HepG2 (cell line): ENCODE measurements around the gene KCNK6. TPM values are rescaled to one million over a fixed set of nuclear protein-coding genes. Genes with fewer than 3 reads are reported as not detected.

Source experiments
- ATAC-seq: fragments of 200-7000 bp; cut with Tn5 transposase; 3 replicates; pipeline ENCODE4 v1.9.1; 2020; ENCODE audit warnings: mild to moderate bottlenecking, moderate library complexity
- BruUV-seq: library from RNA; stranded (reverse); fragments of 400-500 nt; replicated peaks from 2 replicates; lab custom pipeline; 2021; lab: Mats Ljungman, UMichigan
- CTCF ChIA-PET: fragments of 300-600 bp; formaldehyde crosslinking; extraction: SDS; loops from one replicate; lab custom pipeline; 2021; ENCODE audit warnings: low total read pairs, inconsistent platforms, low intra/inter-chr PET ratio; lab: Yijun Ruan, JAX
- POLR2A ChIA-PET: fragments of 350-600 bp; sonication (Branson Sonifier 250); formaldehyde crosslinking; loops from one replicate; lab custom pipeline; 2020; ENCODE audit warnings: antibody characterized with exemption, inconsistent platforms; lab: Yijun Ruan, JAX
- DNase-seq: peaks from one replicate; pipeline ENCODE4 v3.0.0-alpha.2; 2015; ENCODE audit warnings: low spot score
- FAIRE-seq: peaks from 3 replicates; lab custom pipeline; 2011; peaks lifted over from hg19 to GRCh38; lab: Jason Lieb, UNC
- H2AFZ ChIP-seq: one replicate; pipeline ENCODE4 v1.6.1; 2011; ENCODE audit warnings: low read length, inconsistent platforms
- H3K27ac ChIP-seq: fragments of 300-600 bp; 3 replicates; pipeline ENCODE4 v1.8.0; 2011; ENCODE audit warnings: mixed run types, mild to moderate bottlenecking, mixed read lengths, low read length, inconsistent platforms; ENCODE audit not compliant: insufficient read depth; ENCODE audit errors: extremely low read length
- H3K27me3 ChIP-seq, 2 experiments: fragments of 200-600 bp in 1 of 2; 2 replicates in 1 of 2; 3 replicates in 1 of 2; pipeline versions ENCODE4 v1.6.0 to v1.8.0; 2011; ENCODE audit warnings: low read length in 2 of 2, mild to moderate bottlenecking in 2 of 2, moderate library complexity in 2 of 2, inconsistent platforms in 1 of 2; ENCODE audit not compliant: insufficient read depth in 2 of 2, control insufficient read depth in 1 of 2
- H3K36me3 ChIP-seq, 2 experiments: fragments of 200-600 bp in 1 of 2; replicated peaks in 1 of 2; 2 replicates in 1 of 2; 3 replicates in 1 of 2; pipeline versions ENCODE4 v1.5.1 to v1.8.0; 2011; ENCODE audit warnings: low read length in 2 of 2, inconsistent platforms in 1 of 2; ENCODE audit not compliant: insufficient read depth in 2 of 2, control insufficient read depth in 1 of 2
- H3K4me1 ChIP-seq: 2 replicates; pipeline ENCODE4 v1.5.1; 2012; ENCODE audit warnings: low read length, inconsistent platforms; ENCODE audit not compliant: insufficient read depth
- H3K4me2 ChIP-seq: 2 replicates; pipeline ENCODE4 v1.6.0; 2011; ENCODE audit warnings: low read depth, low read length, inconsistent platforms
- H3K4me3 ChIP-seq, 3 experiments: fragments of 200-600 bp in 1 of 3; sonication (generic), shearing (Covaris generic) in 1 of 3; replicated peaks in 1 of 3; 2 replicates each; pipeline ENCODE4 v1.5.1; 2011 to 2016; ENCODE audit warnings: low read length in 3 of 3, inconsistent platforms in 2 of 3, low read depth in 2 of 3, mild to moderate bottlenecking in 2 of 3, control low read depth in 1 of 3, mixed read lengths in 1 of 3; ENCODE audit not compliant: insufficient read depth in 1 of 3
- H3K79me2 ChIP-seq: one replicate; pipeline ENCODE4 v1.6.1; 2011; ENCODE audit warnings: low read length, inconsistent platforms; ENCODE audit not compliant: insufficient read depth
- H3K9ac ChIP-seq: 2 replicates; pipeline ENCODE4 v1.6.0; 2011; ENCODE audit warnings: mild to moderate bottlenecking, low read depth, low read length, inconsistent platforms; ENCODE audit not compliant: insufficient read depth
- H3K9me3 ChIP-seq: 2 replicates; pipeline ENCODE4 v1.5.1; 2012; ENCODE audit warnings: mild to moderate bottlenecking, low read length
- H4K20me1 ChIP-seq: 2 replicates; pipeline ENCODE4 v1.6.0; 2011; ENCODE audit warnings: inconsistent platforms, mild to moderate bottlenecking, low read length, moderate library complexity; ENCODE audit not compliant: insufficient read depth
- CBX5 ChIP-seq: sonication (generic); formaldehyde crosslinking; IDR thresholded peaks from 2 replicates; pipeline ENCODE4 v1.4.0; 2020; ENCODE audit warnings: missing genetic modification reagents, borderline replicate concordance
- ELF1 ChIP-seq: sonication (generic); formaldehyde crosslinking; IDR thresholded peaks from 2 replicates; pipeline ENCODE4 v1.4.0; 2020; ENCODE audit warnings: missing genetic modification reagents
- FOSL2 ChIP-seq: sonication (generic); formaldehyde crosslinking; IDR thresholded peaks from 2 replicates; pipeline ENCODE4 v1.4.0; 2020; ENCODE audit warnings: missing genetic modification reagents
- GABPB1 ChIP-seq: IDR thresholded peaks from 2 replicates; pipeline ENCODE4 v1.6.1; 2016; ENCODE audit warnings: mild to moderate bottlenecking, missing genetic modification reagents, moderate library complexity, missing compliant biosample characterization
- GLI4 ChIP-seq: sonication (generic); formaldehyde crosslinking; IDR thresholded peaks from 2 replicates; pipeline ENCODE4 v1.5.1; 2020; ENCODE audit warnings: missing genetic modification reagents, mild to moderate bottlenecking, moderate library complexity, borderline replicate concordance
- KDM3A ChIP-seq: IDR thresholded peaks from 2 replicates; pipeline ENCODE4 v1.6.1; 2018; ENCODE audit warnings: low read depth, missing compliant biosample characterization
- KLF12 ChIP-seq: sonication (generic); formaldehyde crosslinking; IDR thresholded peaks from 2 replicates; pipeline ENCODE4 v1.4.0; 2020; ENCODE audit warnings: missing genetic modification reagents, borderline replicate concordance
- KLF13 ChIP-seq: sonication (generic); formaldehyde crosslinking; IDR thresholded peaks from 2 replicates; pipeline ENCODE4 v1.4.0; 2020; ENCODE audit warnings: mild to moderate bottlenecking, missing genetic modification reagents
- KLF9 ChIP-seq: IDR thresholded peaks from 2 replicates; pipeline ENCODE4 v1.6.1; 2016; ENCODE audit warnings: low read depth
- MEIS2 ChIP-seq: sonication (generic); formaldehyde crosslinking; IDR thresholded peaks from 2 replicates; pipeline ENCODE4 v1.9.0; 2021; ENCODE audit warnings: mild to moderate bottlenecking, missing genetic modification reagents
- NFYC ChIP-seq: IDR thresholded peaks from 2 replicates; pipeline ENCODE4 v1.6.1; 2016; ENCODE audit warnings: missing genetic modification reagents, missing compliant biosample characterization
- PHF20 ChIP-seq: sonication (generic); formaldehyde crosslinking; IDR thresholded peaks from 2 replicates; pipeline ENCODE4 v1.5.0; 2020; ENCODE audit warnings: mild to moderate bottlenecking, missing genetic modification reagents
- REL ChIP-seq: sonication (generic); formaldehyde crosslinking; conservative IDR thresholded peaks from 2 replicates; pipeline ENCODE4 v1.8.0; 2022; ENCODE audit warnings: mild to moderate bottlenecking, missing genetic modification reagents, moderate library complexity
- SALL1 ChIP-seq: sonication (generic); formaldehyde crosslinking; IDR thresholded peaks from 2 replicates; pipeline ENCODE4 v1.8.0; 2022; ENCODE audit warnings: mild to moderate bottlenecking, missing genetic modification reagents
- SKIL ChIP-seq: sonication (generic); formaldehyde crosslinking; IDR thresholded peaks from 2 replicates; pipeline ENCODE4 v1.8.0; 2022; ENCODE audit warnings: missing genetic modification reagents, mild to moderate bottlenecking, moderate library complexity, borderline replicate concordance
- ZSCAN22 ChIP-seq: sonication (generic); formaldehyde crosslinking; IDR thresholded peaks from 2 replicates; pipeline ENCODE4 v1.4.0; 2020; ENCODE audit warnings: mild to moderate bottlenecking, missing genetic modification reagents
- WGBS: methylation state at CpG from one replicate; pipeline ENCODE4 v1.1.6; 2017; ENCODE audit warnings: low lambda C conversion rate; 5-methylcytosine and 5-hydroxymethylcytosine counted together
- in situ Hi-C: cut with HindIII; loops from 2 replicates; pipeline ENCODE4 v1.10.0; 2017; ENCODE audit warnings: low pct_unique_long_range_greater_than_20kb; ENCODE audit not compliant: extremely low pct_ligation_motif_present
- intact Hi-C: fragments of 100-400 bp; cut with micrococcal nuclease; formaldehyde crosslinking; loops from one replicate; pipeline ENCODE4 v1.10.0; 2022; ENCODE audit not compliant: unreplicated experiment
- polyA plus RNA-seq, 8 experiments: library from polyadenylated mRNA; depleted of rRNA in 3 of 8; stranded (reverse) in 7 of 8; unstranded in 1 of 8; fragments of >200 nt; fragmentation: Illumina TruSeq in 4 of 8; extraction: Trizol in 4 of 8; gene quantifications; 2 replicates each; pipeline versions ENCODE4 v1.2.1 to v1.2.3, GENCODE V29; 2011 to 2016; ENCODE audit warnings: low read depth in 4 of 8, missing spikeins in 1 of 8, mixed read lengths in 1 of 8; ENCODE audit not compliant: insufficient read depth in 1 of 8
- total RNA-seq, 5 experiments: library from RNA; depleted of rRNA; stranded (reverse); fragments of >200 nt; fragmentation: Illumina TruSeq; extraction: Trizol; gene quantifications; 2 replicates each; pipeline ENCODE4 v1.2.3, GENCODE V29; 2016; ENCODE audit warnings: low read depth in 1 of 5
- TF ChIP-seq, protein P1 (sequence below): sonication (generic); formaldehyde crosslinking; IDR thresholded peaks from 2 replicates; pipeline ENCODE4 v1.5.1; 2020; ENCODE audit warnings: mild to moderate bottlenecking, missing genetic modification reagents, moderate library complexity

KCNK6 gene
- total and polyA plus RNA-seq, 2 of the 13 experiments (the other 11 are each of a cell fraction or from before 2014, with no cell fraction given): 0.03 TPM; not detected in 1

DNA sequence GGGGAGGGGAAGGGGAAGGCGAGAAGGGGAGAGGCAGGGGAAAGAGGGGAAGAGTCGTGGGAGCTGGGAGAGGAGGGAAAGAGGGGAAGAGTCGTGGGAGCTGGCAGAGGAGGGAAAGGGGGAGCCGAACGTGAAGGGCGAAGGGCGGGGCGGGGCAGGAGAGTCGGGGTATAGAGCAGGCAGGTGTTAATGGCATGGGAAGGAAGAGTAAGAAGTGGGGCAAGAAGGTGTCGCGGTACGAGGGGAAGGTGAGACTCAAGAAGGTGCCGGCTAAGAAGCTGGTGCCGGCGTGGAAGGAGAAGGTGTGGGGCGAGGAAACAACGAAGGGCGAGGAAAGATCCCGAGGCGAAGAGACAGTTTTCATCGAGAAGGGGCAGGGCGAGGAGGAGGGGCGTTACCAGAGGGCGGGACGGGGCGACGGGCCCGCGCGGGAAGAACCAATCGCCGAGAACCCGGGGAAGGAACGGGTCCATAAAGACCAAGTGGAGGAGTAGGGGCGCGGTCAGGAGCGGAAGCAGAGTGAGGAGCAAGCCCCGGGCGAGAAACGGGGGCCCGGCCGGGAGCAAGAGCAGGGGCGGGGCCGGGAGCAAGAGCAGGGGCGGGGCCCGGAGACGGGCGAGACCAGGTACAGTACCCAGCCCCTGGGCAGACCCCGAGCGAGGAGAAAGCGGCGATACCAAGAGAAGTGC, 16.4 kb downstream of the KCNK6 start:
- Histone ChIP-seq H3K9ac (peak overlapping the region; percentile 48), H4K20me1 (no peaks in the 10 kb centered on the region), H3K79me2 (no peaks in the 10 kb centered on the region), H3K4me2 (peak overlapping the region; percentile 99), H3K27ac (peak overlapping the region; percentile 42), H3K9me3 (no peaks in the 10 kb centered on the region), H3K36me3 (no peaks in the 10 kb centered on the region), H3K27me3 (no peaks in the 10 kb centered on the region), H2AFZ (peak overlapping the region; percentile 83), H3K4me3 (peak overlapping the region; percentile 74 to 85 (median 75)), H3K4me1 (peaks cover 10% of the 10 kb centered on the region)
- ChIA-PET POLR2A (interaction anchor here (2.1 kb wide), 1 partner anchor 38 kb away, joined by 25 read pairs; the partner anchor contains the start of gene PSMD8), CTCF (interaction anchor here (3.5 to 4.0 kb wide), 2 partner anchors 91 to 102 kb away, joined by 27 to 62 read pairs; no protein-coding TSS in a partner anchor)
- peak; percentile 86 for DNase-seq
- BruUV-seq: no TSS peak
- peak; percentile 89 for ATAC-seq
- in situ Hi-C loops: no loop called here
- 1% methylated on average over 52 of the region's 52 CpGs for WGBS
- peak; percentile 4 for FAIRE-seq
- intact Hi-C loops: loop anchor here (1.0 to 2.0 kb wide), 2 partner anchors 38 to 101 kb away; partner anchors contain the start of gene PSMD8
- no peak for TF ChIP-seq MEIS2 (CRISPR knock-in tag)
- TF ChIP-seq CBX5: no peak
- peak; percentile 22 for TF ChIP-seq PHF20 (CRISPR knock-in tag)
- 0 out of 2 replicates have a peak, but pooled peaks have one; percentile 3 for TF ChIP-seq SALL1 (CRISPR knock-in tag)
- no peak for TF ChIP-seq GLI4
- TF ChIP-seq KLF13: no peak
- TF ChIP-seq FOSL2 (CRISPR knock-in tag): no peak
- TF ChIP-seq ZSCAN22 (CRISPR knock-in tag): no peak
- TF ChIP-seq, protein P1, sequence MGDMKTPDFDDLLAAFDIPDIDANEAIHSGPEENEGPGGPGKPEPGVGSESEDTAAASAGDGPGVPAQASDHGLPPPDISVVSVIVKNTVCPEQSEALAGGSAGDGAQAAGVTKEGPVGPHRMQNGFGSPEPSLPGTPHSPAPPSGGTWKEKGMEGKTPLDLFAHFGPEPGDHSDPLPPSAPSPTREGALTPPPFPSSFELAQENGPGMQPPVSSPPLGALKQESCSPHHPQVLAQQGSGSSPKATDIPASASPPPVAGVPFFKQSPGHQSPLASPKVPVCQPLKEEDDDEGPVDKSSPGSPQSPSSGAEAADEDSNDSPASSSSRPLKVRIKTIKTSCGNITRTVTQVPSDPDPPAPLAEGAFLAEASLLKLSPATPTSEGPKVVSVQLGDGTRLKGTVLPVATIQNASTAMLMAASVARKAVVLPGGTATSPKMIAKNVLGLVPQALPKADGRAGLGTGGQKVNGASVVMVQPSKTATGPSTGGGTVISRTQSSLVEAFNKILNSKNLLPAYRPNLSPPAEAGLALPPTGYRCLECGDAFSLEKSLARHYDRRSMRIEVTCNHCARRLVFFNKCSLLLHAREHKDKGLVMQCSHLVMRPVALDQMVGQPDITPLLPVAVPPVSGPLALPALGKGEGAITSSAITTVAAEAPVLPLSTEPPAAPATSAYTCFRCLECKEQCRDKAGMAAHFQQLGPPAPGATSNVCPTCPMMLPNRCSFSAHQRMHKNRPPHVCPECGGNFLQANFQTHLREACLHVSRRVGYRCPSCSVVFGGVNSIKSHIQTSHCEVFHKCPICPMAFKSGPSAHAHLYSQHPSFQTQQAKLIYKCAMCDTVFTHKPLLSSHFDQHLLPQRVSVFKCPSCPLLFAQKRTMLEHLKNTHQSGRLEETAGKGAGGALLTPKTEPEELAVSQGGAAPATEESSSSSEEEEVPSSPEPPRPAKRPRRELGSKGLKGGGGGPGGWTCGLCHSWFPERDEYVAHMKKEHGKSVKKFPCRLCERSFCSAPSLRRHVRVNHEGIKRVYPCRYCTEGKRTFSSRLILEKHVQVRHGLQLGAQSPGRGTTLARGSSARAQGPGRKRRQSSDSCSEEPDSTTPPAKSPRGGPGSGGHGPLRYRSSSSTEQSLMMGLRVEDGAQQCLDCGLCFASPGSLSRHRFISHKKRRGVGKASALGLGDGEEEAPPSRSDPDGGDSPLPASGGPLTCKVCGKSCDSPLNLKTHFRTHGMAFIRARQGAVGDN (CRISPR knock-in tag): peak; percentile 36
- TF ChIP-seq SKIL (CRISPR knock-in tag): 0 out of 2 replicates have a peak, but pooled peaks have one; percentile 41
- peak; percentile 56; the same call in 1 of the 2 replicates for TF ChIP-seq ELF1 (CRISPR knock-in tag)
- TF ChIP-seq GABPB1 (CRISPR knock-in tag): peak; percentile 76
- TF ChIP-seq REL (CRISPR knock-in tag): 0 out of 2 replicates have a peak, but pooled peaks have one; percentile 19
- TF ChIP-seq KLF12: 0 out of 2 replicates have a peak, but pooled peaks have one; percentile 13
- no peak for TF ChIP-seq KLF9
- TF ChIP-seq NFYC (CRISPR knock-in tag): peak; percentile 66
- no peak for TF ChIP-seq KDM3A
